B cell (primary cell): ENCODE results near the gene RSU1. TPM values are rescaled to one million over a fixed set of nuclear protein-coding genes. Genes with fewer than 3 reads are reported as not detected.

Source experiments
- ATAC-seq: fragments of 200-7000 bp; cut with Tn5 transposase; one replicate; pipeline ENCODE4 v1.10.0; 2021; ENCODE audit warnings: low read depth, mild to moderate bottlenecking, moderate number of reproducible peaks, moderate library complexity
- CTCF ChIA-PET: fragments of 350-600 bp; sonication (Branson Sonifier 250); formaldehyde crosslinking; loops from one replicate; lab custom pipeline; 2021; ENCODE audit warnings: antibody characterized with exemption, inconsistent platforms; lab: Charles Lee
- POLR2A ChIA-PET: fragments of 350-600 bp; sonication (Branson Sonifier 250); formaldehyde crosslinking; loops from one replicate; lab custom pipeline; 2021; ENCODE audit warnings: antibody characterized with exemption; lab: Charles Lee
- DNase-seq: peaks from one replicate; pipeline ENCODE4 v3.0.0; 2013
- H2AFZ ChIP-seq: 2 replicates; pipeline ENCODE4 v1.6.1; 2012; ENCODE audit warnings: mild to moderate bottlenecking, low read depth, low read length; ENCODE audit not compliant: insufficient read depth, poor library complexity, severe bottlenecking
- H3K27ac ChIP-seq, 2 donors: 1 replicate in 1 of 2; 2 replicates in 1 of 2; pipeline ENCODE4 v1.5.1; 2012 to 2013; ENCODE audit warnings: low read length in 2 of 2, mild to moderate bottlenecking in 2 of 2, moderate library complexity in 1 of 2
- H3K27me3 ChIP-seq, 4 experiments: fragments of 200-600 bp in 1 of 4; sonication (generic) in 1 of 4; replicated peaks in 1 of 4; 1 replicate in 2 of 4; 2 replicates in 2 of 4; pipeline versions ENCODE4 v1.6.1 to v1.7.0; 2013 to 2016; ENCODE audit warnings: low read length in 3 of 4, mild to moderate bottlenecking in 2 of 4, mixed read lengths in 1 of 4, moderate library complexity in 1 of 4; ENCODE audit not compliant: insufficient read depth in 4 of 4, control insufficient read depth in 3 of 4; ENCODE audit errors: control extremely low read depth in 1 of 4
- H3K36me3 ChIP-seq, 2 experiments: replicated peaks in 1 of 2; 1 replicate in 1 of 2; 2 replicates in 1 of 2; pipeline versions ENCODE4 v1.6.1 to v1.7.1; 2013; ENCODE audit warnings: low read length in 1 of 2; ENCODE audit not compliant: insufficient read depth in 2 of 2, control insufficient read depth in 1 of 2; ENCODE audit errors: control extremely low read depth in 1 of 2, extremely low read depth in 1 of 2
- H3K4me1 ChIP-seq, 2 donors: fragments of 200-600 bp in 1 of 2; sonication (generic) in 1 of 2; 1 replicate in 1 of 2; 2 replicates in 1 of 2; pipeline versions ENCODE4 v1.5.1 to v1.6.1; 2013 to 2017; ENCODE audit warnings: low read length in 2 of 2; ENCODE audit not compliant: control insufficient read depth in 2 of 2, insufficient read depth in 2 of 2
- H3K4me2 ChIP-seq: replicated peaks from 2 replicates; pipeline ENCODE3; 2012; ENCODE audit warnings: mild to moderate bottlenecking, low read depth, low read length; ENCODE audit not compliant: poor library complexity, severe bottlenecking
- H3K4me3 ChIP-seq, 5 experiments: fragments of 200-600 bp in 1 of 5; sonication (generic) in 1 of 5; 1 replicate in 3 of 5; 2 replicates in 2 of 5; pipeline versions ENCODE4 v1.5.1 to v1.7.0; 2011 to 2016; ENCODE audit warnings: low read length in 4 of 5, mild to moderate bottlenecking in 4 of 5, low read depth in 2 of 5, control low read depth in 1 of 5, moderate library complexity in 1 of 5; ENCODE audit not compliant: insufficient read depth in 1 of 5; ENCODE audit errors: control extremely low read depth in 1 of 5, extremely low read depth in 1 of 5
- H3K79me2 ChIP-seq: fragments of 200-600 bp; sonication (generic); one replicate; pipeline ENCODE4 v1.6.0; 2016; ENCODE audit warnings: low read length; ENCODE audit not compliant: control insufficient read depth, insufficient read depth
- H3K9ac ChIP-seq: fragments of 200-600 bp; sonication (generic); 2 replicates; pipeline ENCODE4 v1.6.1; 2017; ENCODE audit warnings: mild to moderate bottlenecking, low read length, moderate library complexity
- H3K9me3 ChIP-seq, 3 donors: one replicate each; pipeline versions ENCODE4 v1.6.1 to v1.7.1; 2013; ENCODE audit warnings: low read length in 2 of 3; ENCODE audit not compliant: control insufficient read depth in 2 of 3, insufficient read depth in 1 of 3; ENCODE audit errors: control extremely low read depth in 1 of 3
- H4K20me1 ChIP-seq: 2 replicates; pipeline ENCODE4 v1.6.0; 2012; ENCODE audit warnings: mild to moderate bottlenecking, low read length; ENCODE audit not compliant: insufficient read depth, control insufficient read depth, poor library complexity, severe bottlenecking
- H3K27ac Mint-ChIP-seq: one replicate; pipeline ENCODE4 v1.8.0; 2021; ENCODE audit warnings: mixed read lengths
- H3K27me3 Mint-ChIP-seq: one replicate; pipeline ENCODE4 v1.8.0; 2021; ENCODE audit warnings: mixed read lengths
- H3K4me1 Mint-ChIP-seq: one replicate; pipeline ENCODE4 v1.8.0; 2021; ENCODE audit warnings: mixed read lengths
- H3K4me3 Mint-ChIP-seq: one replicate; pipeline ENCODE4 v1.8.0; 2021; ENCODE audit warnings: mixed read lengths
- H3K9me3 Mint-ChIP-seq: one replicate; pipeline ENCODE4 v1.8.0; 2022; ENCODE audit warnings: mixed read lengths; ENCODE audit not compliant: insufficient read depth
- EZH2 ChIP-seq: IDR thresholded peaks from 2 replicates; pipeline ENCODE4 v1.6.1; 2012; ENCODE audit warnings: borderline replicate concordance, low read depth, mild to moderate bottlenecking, moderate library complexity, low read length; ENCODE audit not compliant: insufficient read depth, poor library complexity, severe bottlenecking
- WGBS: methylation state at CpG from one replicate; pipeline ENCODE4 v1.1.5; 2013; ENCODE audit warnings: missing lambda C conversion rate; ENCODE audit not compliant: insufficient coverage; 5-methylcytosine and 5-hydroxymethylcytosine counted together
- intact Hi-C: fragments of 100-400 bp; cut with micrococcal nuclease; formaldehyde crosslinking; loops from one replicate; pipeline ENCODE4 v1.10.0; 2022
- polyA plus RNA-seq: library from polyadenylated mRNA; depleted of rRNA; stranded (reverse); fragments of >200 nt; gene quantifications from 2 replicates; pipeline ENCODE4 v1.2.3, GENCODE V29; 2012
- total RNA-seq, 2 donors: library from RNA; stranded (reverse); fragments of 120-200 nt in 1 of 2; gene quantifications; 1 replicate in 1 of 2; 2 replicates in 1 of 2; pipeline versions ENCODE4 v1.2.3 to v1.2.4, GENCODE V29; 2013 to 2022
- TF ChIP-seq, protein P1 (sequence below): fragments of 200-600 bp; IDR thresholded peaks from one replicate; pipeline ENCODE4 v1.8.0; 2022; ENCODE audit warnings: antibody characterized with exemption, mild to moderate bottlenecking

RSU1 gene
- total and polyA plus RNA-seq, 2 donors (not counting 1 experiment from before 2014, with no cell fraction given) = 33.4 to 41.1 TPM

DNA sequence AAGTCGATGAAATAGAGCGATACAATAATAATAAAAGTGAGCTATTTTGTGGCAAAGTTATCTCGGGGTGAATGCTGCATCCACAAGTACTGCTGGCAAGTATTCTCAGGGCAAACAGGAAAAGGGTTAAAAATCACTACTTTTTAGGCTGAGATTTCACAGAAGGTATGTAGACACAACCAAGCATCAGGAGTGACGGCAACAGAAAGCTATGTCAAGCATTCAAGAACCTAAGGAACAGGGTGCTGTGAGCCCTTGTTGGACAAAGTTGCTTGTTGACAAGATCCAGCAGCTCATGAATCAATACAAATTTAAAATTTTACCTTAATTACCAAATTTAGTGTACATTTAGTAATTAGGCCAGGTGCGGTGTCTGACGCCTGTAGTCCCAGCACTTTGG lies 254.3 kb downstream of the RSU1 start:
- WGBS = 100% methylated on average over 4 of the region's 6 CpGs
- intact Hi-C loops = no loop called here
- Histone ChIP-seq H3K4me2 (no peak overlapping the region), H3K9me3 (no peaks in the 10 kb centered on the region), H4K20me1 (no peaks in the 10 kb centered on the region), H3K4me3 (no peak overlapping the region), H3K4me1 (no peaks in the 10 kb centered on the region), H3K36me3 (no peaks in the 10 kb centered on the region), H3K79me2 (no peaks in the 10 kb centered on the region), H2AFZ (no peak overlapping the region), H3K27ac (no peak overlapping the region), H3K9ac (no peak overlapping the region), H3K27me3 (no peaks in the 10 kb centered on the region)
- no peak for ATAC-seq
- Mint-ChIP-seq H3K4me1 (no peaks in the 10 kb centered on the region), H3K27ac (no peak overlapping the region), H3K4me3 (no peak overlapping the region), H3K9me3 (peaks cover 2% of the 10 kb centered on the region), H3K27me3 (peaks cover 33% of the 10 kb centered on the region)
- TF ChIP-seq, protein P1, sequence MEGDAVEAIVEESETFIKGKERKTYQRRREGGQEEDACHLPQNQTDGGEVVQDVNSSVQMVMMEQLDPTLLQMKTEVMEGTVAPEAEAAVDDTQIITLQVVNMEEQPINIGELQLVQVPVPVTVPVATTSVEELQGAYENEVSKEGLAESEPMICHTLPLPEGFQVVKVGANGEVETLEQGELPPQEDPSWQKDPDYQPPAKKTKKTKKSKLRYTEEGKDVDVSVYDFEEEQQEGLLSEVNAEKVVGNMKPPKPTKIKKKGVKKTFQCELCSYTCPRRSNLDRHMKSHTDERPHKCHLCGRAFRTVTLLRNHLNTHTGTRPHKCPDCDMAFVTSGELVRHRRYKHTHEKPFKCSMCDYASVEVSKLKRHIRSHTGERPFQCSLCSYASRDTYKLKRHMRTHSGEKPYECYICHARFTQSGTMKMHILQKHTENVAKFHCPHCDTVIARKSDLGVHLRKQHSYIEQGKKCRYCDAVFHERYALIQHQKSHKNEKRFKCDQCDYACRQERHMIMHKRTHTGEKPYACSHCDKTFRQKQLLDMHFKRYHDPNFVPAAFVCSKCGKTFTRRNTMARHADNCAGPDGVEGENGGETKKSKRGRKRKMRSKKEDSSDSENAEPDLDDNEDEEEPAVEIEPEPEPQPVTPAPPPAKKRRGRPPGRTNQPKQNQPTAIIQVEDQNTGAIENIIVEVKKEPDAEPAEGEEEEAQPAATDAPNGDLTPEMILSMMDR = no peak
- no peak for TF ChIP-seq EZH2
- CTCF ChIA-PET = no interaction called here
- POLR2A ChIA-PET = no interaction called here
- no peak for DNase-seq

DNA sequence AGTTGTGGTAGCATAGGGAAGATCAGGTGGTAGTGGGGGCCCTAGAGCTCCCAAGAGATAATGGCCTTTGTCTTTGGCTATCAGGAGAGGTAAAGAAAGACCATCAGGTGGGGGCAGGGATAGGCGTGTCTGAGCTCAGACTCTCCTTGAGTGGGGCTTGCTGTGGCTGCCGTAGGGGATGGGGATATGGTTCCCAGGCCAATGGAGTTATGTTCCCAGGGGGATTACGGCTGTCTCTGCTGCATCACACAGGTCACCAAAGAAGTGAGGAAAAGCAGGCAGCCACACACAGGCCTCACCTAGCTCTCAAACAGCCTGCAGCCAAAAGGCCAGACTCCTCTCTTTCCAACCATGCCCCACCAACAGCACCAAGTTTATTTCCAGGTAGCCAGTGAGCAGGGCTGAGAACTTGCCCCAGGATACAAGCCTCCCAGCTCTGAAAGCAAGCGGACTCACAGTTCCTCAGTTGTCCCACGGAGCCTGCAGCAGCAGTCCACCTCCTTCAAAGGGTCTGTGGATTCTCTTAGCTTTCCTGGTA lies 257.9 kb downstream of the RSU1 start:
- no peaks in the 10 kb centered on the region for H3K27me3 ChIP-seq
- DNase-seq = no peak
- no peaks in the 10 kb centered on the region for H4K20me1 ChIP-seq
- no peaks in the 10 kb centered on the region for H3K36me3 ChIP-seq
- WGBS = 84% methylated on average over 5 of the region's 5 CpGs
- Mint-ChIP-seq H3K4me3 (no peak overlapping the region), H3K4me1 (no peaks in the 10 kb centered on the region), H3K27ac (no peak overlapping the region), H3K27me3 (peaks cover 31% of the 10 kb centered on the region), H3K9me3 (peaks cover 2% of the 10 kb centered on the region)
- no peak overlapping the region for H3K9ac ChIP-seq
- H3K27ac ChIP-seq = no peak overlapping the region
- no peak for ATAC-seq
- H3K4me1 ChIP-seq = no peaks in the 10 kb centered on the region
- ChIA-PET POLR2A (no interaction called here), CTCF (no interaction called here)
- H2AFZ ChIP-seq = no peak overlapping the region
- H3K9me3 ChIP-seq = no peaks in the 10 kb centered on the region
- TF ChIP-seq, protein P1 = no peak
- no peak for TF ChIP-seq EZH2
- H3K4me2 ChIP-seq = no peak overlapping the region
- H3K4me3 ChIP-seq = no peak overlapping the region
- H3K79me2 ChIP-seq = no peaks in the 10 kb centered on the region
- intact Hi-C loops = no loop called here
